ENCODE data around the gene DRC3.
A peak's percentile ranks its signal among the peaks of the same experiment; 100 is the strongest.
"Not testable (repeated sequence)": the region's sequence is repeated elsewhere in the genome, so short reads cannot be mapped to it uniquely, and the experiment has no call there.

The DRC3 gene, protein sequence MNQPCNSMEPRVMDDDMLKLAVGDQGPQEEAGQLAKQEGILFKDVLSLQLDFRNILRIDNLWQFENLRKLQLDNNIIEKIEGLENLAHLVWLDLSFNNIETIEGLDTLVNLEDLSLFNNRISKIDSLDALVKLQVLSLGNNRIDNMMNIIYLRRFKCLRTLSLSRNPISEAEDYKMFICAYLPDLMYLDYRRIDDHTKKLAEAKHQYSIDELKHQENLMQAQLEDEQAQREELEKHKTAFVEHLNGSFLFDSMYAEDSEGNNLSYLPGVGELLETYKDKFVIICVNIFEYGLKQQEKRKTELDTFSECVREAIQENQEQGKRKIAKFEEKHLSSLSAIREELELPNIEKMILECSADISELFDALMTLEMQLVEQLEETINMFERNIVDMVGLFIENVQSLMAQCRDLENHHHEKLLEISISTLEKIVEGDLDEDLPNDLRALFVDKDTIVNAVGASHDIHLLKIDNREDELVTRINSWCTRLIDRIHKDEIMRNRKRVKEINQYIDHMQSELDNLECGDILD

DNA sequence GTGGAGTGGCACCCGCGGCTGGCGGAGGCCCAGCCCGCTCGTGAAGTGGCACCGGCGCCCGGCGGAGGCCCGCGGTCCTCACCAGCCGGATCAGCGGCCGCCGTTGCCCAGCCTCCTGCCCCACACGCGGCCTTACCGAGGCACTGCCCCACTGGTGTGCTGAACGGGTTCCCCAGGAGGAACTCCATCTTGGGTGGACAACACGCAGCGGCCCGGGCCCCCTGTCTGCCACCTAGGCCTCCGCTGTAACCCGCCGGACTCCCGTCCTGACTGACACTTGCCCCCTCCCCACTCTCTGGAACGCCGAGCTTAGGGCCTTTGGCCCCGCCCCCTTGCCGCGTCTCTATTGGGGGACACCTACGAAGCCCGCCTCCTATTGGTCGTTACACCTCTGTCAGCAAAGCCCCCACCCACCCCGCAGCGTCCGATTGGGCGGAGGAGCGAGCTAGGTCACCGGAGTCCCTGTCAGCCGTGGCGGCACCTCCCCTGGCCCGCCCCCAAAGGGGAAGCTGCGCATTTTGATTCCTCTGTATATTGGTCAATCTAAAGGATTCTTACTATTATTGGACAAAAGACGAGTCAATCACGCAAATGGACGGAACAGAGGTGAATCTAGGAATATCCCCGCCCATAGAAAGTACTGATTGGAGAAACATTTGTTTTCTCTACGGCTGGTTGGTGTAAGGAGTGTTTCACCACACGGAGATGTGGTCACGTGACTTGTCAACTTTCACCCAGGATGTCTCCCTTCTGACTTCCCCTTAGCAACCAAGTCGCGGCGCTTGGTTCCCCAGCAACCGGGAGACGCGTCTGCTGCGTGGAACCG lies at the start of gene DRC3, which contains the start of gene TOM1L2:
DRC3 (plus strand) TSS at position 737 of the 826 bp plus-strand sequence. CDS start 4,737 bp downstream, outside the sequence.
TOM1L2 (minus strand) TSS at position 275 of the 826 bp plus-strand sequence; CDS start at position 188, 87 bp downstream.
- DNase-seq, result peak; percentile 99

DNA sequence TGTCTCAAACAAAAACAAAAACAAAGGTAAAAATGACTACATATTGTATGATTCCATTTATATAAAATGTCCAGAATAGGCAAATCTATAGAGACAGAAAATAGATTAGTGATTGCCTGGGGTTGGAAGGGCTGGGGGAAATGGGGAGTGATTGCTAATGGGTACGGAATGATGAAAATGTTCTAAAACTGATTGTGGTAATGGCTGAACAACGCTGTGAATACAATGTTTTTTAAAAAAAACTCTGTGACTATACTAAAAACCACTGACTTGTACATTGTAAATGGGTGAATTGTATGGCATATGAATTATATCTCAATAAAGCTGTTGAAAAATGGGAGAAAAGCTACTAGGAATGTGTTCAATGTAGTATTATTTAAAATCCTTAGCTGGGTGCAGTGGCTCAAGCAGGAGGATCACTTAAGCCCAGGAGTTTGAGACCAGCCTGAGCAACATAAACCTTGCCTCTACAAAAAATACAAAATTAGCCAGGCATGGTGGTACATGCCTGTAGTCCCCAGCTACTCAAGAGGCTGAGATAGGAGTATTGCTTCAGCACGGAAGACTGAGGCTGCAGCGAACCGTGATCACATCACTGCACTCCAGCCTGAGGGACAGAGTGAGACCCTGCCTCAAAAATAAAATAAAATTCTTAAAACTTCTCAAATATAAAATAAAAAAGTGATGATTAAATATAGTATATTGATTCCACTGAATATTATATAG lies 48.4 kb upstream of the DRC3 start:
- no peak for DNase-seq

DNA sequence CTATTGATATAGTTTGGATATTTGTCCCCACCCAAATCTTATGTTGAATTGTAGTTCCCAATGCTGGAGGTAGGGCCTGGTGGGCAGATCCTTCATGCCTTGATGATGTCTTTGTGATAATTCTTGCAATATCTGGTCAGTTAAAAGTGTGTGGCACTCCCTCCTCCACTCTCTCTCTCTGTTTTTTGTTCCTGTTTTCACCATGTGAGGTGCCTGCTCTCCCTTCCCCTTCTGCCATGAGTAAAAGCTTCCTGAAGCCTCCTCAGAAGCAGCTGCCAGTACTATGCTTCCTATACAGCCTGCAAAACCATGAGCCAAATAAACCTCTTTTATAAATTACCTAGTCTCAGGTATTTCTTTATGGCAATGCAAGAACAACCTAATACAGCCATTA lies 47.8 kb upstream of the DRC3 start:
- no peak for DNase-seq

DNA sequence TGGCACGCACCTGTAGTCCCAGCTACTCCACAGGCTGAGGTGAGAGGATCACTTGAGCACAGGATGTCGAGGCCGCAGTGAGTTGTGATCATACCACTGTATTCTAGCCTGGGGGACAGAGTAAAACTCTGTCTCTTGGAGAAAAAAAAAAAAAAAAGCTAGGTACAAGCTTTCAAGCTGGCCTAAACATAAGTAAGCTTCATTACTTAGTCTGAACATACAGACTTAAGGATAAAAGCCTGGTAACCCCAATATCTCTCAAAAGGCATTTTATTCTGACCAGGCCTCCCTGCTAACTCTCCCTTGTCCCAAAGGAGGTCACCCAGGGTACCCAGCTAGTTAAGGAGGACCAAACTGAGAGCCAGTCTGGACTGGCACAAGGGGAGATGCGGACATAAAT lies 46.6 kb upstream of the DRC3 start:
- no peak for DNase-seq

DNA sequence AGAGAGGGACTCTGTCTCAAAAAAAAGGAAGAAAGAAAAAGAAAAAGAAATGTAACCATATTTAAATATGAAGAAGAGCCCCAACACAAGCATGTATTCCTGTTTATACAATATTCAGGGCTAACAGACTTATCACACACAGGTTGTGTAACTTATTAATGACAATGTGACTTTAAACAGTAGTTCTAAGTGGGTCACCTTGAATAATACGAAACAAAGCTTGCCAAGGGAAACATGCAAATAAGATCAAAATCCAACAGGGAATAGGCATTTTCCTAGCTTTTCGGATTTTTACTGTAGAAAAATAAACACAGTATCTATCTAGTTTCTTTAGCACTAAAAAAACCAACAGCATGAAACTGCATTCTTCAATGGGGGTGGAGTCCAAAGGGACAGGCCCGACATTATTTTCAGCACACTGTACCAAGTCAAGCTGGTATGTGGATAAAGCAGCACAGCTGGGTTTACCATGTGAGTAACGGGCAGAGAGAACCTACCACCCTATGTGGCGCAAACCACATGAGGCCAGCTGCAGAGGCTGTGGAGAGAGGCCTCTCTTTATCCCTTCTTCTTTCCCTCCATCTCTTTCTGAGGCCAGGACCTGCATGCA lies 45.7 kb upstream of the DRC3 start:
- no peak for DNase-seq

DNA sequence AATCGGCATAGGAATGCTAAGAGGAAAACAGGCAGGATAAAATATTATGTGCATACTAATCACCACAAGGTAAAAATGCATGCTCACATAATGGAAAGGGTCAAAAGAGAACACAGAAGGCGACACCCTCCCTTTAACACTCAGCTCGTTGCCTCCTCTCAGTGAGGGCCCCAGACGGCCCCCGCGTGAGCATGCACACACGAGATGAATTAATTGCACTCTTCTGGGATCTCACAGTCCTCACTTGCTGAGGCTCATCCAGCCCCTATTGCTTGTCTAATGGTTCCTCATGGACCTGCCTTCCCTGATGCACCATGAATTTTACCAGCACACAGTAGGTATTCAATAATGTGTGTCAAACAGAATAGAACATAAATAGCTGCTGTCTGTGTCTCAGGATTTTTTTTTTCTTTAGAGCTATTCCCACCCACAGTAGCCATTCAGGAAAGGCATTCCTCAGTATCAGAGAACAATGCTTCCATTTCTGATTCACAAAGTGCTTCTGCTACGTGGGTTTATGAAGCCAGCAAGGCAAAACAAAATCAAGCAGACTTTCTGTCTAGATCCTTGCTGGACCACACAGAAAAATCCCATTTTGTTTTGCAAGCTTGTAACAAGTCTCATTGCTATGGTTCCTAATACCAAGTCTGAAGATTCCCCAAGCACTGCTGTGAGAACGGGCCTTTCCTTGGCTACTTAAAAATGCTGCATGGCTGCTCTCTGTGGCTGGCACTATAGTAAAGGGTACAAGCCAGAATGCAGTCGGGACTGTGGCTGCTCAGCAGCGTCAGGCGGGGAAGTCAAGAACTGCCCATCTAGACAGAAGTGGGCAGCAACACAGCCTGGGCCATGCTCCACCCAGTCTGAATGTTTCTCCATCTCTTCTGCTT lies 44.0 kb upstream of the DRC3 start:
- no peak for DNase-seq

DNA sequence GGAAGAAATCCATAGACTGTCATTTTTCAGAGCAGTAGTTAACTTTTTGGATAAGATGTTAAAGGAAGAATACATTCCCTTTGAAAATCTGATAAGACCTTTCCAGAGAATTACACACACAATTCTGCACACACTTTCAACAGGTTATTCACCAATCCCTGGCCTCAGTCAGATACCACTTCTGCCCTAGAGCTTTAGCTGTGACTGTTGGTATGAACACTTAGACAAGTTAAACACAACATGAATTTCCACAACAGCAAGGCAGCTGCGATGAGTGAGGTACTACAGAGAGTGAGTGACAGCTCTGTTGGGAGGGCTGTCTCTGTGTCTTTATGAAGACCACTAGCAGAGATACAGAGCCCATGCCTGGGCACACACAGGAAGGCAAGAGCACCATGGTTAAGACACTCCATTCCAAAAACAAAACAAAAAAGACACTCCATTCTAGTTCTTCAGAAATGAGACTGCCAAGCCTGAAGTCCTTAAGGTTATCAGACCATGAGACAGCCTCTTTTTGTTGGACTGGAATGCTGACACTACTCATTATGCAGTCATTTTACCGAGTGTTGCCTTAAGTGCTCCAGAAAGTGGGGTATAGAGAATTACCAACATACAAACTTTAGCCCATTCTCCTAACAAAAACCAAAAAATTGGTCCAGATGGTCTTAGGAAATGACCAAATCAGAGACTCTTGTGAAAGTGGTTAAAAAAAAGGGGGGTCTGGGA lies 42.8 kb upstream of the DRC3 start:
- no peak for DNase-seq

DNA sequence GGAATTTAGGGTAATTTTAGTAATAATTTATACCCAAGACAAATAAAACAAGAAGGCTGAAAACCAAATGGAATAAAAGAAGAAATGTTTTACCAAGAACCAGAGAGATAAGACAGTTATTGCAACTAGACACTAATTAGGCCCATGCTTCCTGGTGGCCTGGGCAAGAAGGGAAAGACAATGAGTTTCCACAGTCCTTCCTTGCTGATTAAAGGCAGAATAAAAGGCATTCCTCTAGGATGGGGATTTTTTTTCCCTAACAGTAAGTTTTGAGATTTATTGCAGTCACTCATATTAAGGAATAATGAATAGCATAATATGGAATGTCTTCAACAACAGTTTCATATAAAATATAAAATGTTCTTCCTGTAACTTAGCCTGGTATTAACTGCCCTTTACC lies 42.0 kb upstream of the DRC3 start:
- no peak for DNase-seq

DNA sequence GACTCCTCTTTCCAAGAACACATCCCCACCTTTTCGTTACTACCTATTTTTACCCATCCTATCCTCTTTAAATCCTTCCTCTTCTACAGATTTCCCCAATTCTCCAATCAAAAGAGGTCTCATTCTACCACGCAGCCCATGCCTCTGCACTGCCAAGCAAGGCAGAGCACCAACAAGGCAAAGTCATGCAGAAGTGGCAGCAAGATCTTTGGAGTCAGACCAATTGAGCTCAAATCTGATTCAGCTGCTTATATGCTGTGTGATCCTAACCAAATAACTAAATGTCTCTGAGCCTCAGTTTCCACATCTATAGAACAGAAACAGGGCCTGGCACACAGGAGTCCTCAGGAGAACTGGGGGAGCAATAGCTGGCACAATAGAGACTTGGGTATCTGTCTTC lies 41.5 kb upstream of the DRC3 start:
- DNase-seq, result no peak

DNA sequence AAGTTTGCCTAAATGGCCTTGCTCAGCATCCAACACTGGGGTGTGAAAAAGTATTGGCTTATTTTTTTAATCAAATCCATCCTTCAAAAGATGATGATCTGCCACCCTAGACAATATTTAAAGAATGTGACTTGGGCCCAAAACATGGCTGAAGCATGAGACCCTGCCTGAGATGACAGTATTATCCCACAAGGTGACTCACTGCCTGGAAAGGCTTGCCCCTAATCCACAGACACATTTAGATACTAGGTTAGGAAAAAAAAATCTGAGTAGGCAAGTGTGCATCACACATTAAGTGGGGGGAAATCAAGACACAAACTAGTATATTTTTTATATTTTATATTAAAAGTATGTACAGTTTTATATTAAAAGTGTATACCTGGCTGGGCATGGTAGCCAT lies 38.9 kb upstream of the DRC3 start:
- DNase-seq, result no peak

DNA sequence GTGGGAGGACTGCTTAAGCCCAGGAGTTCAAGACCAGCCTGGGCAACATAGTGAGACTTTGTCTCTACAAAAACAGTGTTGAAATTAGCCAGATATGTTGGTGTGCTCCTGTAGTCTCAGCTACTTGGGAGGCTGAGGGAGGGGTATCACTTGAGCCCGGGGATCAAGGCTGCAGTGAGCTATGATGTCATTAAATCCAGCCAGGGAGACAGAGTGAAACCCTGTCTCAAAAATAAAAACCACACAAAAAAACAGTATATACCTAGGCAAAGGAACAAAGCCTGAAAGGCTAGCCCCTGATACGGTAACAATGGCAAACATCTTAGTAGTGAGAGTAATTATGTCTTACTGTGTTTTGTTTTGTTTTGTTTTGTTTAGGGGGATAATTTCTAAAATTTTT lies 38.4 kb upstream of the DRC3 start:
- DNase-seq, result no peak

DNA sequence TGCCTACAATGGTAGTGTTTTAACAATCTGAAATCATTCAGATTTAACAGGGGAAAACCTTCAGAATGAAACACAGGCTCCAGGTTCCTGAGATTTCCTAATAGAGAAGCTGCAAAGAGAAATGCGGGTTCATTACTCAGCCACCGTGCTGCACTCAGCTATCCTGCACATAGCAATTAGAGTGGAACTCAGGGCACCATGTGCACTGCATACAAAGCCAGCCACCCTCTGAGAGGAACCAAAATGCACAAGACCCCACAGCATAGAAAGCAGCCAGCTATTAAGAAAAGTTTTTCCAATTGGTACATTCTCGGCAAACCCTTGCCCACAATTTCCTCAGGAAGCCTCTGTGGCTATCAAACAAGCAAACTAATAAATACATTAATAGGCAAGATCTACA lies 37.9 kb upstream of the DRC3 start:
- DNase-seq, result no peak

DNA sequence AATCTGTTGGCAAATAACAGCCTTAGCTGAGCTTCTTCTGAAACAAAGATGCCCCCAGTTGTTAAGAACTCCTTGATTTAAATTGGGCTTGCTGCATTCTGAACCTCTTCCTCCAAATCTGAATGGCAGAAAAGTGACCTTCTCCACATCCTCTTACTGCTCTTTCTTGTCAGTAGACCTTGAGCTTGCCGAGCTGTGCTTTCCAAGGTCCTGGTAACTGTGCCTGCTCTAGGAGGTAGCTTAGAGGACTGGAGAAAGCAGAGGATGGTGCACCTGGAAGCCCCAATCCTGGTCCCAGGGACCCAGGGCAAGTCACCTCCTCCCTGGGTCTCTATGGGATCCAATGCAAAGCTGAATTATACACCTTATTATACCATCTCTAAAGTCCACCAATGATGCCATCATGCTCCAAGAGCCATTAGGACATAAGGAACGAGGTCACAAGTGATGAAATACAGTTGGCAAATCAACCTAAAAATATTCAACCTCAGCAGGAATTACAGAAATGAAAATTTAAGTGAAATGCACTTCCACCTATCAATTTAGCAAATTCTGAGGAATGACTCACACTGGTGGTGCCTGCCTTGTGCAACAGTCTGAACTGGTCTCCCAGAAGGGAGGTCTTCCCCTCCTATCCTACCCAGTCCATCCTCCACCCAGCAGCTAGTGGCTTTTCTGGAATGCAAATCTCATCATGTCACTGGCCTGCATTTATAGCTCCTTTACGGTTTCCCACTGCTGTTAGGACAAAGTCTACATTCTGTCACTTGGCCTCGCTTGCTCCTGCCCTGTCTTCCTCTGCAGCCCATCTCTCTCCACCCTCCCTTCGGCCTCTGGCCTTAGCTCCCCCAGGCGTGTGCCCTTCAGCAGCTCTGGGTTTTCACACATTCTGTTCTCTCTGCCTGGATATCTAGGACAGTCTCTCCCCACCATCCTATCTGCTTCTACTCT lies 37.1 kb upstream of the DRC3 start:
- DNase-seq, result no peak

DNA sequence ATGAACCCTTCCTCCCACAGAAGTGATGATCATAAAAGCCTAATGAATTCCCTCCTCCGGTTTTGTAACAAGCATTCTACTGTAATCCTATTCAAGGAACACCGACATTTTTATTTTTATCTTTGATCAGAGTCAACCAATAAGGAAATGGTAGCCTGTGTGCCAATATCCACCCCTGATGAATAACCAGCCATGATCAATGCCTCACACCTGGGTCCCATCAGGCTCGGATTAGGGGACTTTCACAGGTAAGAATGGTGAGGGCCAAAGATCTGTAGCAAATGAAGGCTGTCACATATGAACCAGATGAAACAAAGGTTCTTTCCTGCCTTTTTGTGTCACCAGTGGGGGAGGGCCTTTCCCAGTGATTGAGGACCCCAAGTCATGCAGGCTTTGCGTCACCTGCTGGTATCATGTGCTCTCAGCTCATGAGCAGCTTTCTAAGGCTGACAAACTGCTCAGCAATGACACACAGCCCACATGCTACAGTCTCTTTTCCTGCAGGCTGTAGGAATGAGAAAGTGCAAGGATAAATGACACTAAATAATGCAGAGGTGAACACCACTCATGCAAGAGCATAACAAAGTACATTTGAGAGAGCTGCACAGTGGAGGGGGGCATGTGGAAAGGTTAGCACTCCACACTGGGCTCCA lies 35.3 kb upstream of the DRC3 start:
- DNase-seq, result no peak

DNA sequence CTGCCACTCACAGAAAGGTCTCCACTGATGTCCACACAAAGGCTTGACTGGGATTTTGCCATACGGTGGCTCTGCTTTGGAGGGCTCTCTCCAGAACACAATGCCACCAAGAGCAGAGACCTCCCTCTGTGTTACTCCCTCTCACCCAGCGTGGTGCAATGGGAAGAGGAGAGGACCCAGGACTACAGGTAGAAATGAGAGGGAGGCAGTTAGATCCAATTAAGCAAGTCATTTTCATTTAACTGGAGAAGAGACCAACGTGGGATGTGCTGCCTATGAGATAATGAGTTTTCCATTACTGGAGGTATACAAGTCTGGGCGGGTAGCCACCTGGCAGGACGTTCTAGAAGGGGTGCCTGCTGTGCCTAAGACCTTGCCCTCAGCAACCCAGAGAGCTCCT lies 34.7 kb upstream of the DRC3 start:
- DNase-seq, result no peak

DNA sequence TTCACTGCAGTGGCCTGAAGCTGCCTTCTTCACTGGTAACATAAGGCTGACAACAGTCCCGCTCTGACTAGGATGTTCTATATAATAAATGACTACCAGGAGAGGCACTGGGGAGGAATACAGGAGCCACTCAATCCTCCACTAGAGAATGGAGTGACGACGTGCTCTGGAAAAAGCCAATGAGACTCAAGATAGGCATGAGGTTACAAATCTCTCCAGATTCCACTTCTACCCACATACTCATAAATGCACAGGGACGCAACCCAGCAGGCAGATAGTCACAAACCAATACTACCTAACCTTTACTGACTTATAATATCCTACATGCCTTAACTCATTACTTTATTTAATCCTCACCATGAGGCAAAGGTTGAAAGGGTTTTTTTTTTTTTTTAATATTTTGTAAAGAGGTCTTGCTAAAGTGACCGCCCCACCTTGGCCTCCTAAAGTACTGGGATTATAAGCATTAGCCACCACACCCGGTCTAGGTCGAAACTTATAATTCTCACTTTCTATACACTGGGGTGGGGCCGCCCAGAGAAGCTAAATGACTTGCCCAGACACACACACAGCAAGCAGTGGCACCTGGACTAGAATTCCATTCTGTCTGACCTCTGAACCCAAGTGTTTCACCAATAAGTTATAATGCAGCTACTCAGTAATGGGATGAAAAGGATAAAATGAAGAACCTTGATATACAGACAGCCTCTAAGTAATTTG lies 34.1 kb upstream of the DRC3 start:
- DNase-seq, result no peak

DNA sequence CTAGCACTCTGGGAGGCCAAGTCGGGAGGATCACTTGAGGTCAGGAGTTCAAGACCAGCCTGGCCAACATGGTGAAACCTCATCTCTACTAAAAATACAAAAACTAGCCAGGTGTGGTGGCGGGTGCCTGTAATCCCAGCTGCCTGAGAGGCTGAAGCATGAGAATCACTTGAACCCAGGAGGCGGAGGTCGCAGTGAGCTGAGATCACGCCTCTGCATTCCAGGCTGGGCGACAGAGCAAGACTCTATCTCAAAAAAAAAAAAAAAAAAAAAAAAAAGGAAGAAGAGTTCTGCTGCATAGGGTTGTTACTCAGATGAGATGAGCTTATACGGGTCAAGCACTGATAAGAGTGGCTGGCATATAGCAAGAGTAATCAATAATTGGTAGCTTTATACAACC lies 32.7 kb upstream of the DRC3 start:
- not testable (repeated sequence) for DNase-seq

DNA sequence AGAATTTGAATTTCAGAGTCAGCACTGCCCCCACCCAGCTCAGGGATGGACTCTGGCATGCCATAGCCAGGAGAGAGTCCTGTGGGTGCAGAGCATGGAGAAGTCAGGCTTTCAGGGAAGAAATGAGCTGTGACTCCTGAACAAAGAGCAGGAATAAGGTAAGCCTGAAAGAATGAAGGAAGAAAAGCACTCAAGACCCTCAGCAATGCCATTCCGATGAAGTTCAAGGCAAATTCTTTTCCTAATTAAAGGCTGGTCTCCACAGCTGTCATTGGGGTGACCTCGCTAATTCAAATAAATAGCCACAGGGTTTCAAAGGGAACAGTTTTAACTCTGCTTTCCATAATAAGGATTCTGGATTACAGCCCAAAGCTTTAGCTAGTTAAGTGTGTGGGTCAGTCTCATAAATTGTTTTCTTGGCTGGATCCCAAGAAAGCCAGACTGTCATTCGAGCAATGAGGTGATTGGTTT lies 32.2 kb upstream of the DRC3 start:
- peak; percentile 29 for DNase-seq
